GM20000 (cell line): Measurements from ENCODE around the gene TFF3.

Source experiments
- DNase-seq: peaks from one replicate; pipeline ENCODE4 v3.0.0; 2012; ENCODE audit warnings: low spot score
- TF ChIP-seq, protein P1 (sequence below): IDR thresholded peaks from 2 replicates; pipeline ENCODE4 v1.5.1; 2012; ENCODE audit warnings: mild to moderate bottlenecking, control low read depth; ENCODE audit errors: extremely low read depth, missing control alignments

TFF3 gene

DNA sequence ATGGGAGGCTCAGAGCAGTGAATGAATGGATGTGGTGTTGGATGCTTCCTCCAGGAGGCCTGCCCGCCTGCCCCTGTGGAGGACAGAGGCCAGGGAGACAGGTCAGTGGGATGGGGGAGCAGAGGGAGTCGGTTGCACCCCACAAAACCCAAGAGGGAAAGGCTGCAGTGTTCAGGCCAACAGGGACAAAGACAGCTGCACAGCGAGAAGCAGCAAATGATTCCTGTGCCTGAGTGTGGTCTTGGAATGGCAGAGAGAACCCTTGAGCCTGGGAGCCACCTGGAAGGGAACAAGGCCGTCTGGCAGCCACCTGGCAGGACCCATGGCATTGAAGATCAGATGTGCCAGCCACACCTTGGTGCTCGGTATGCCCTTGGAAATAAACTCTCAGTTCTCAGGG is 8.1 kb downstream of the TFF3 start:
- TF ChIP-seq, protein P1, sequence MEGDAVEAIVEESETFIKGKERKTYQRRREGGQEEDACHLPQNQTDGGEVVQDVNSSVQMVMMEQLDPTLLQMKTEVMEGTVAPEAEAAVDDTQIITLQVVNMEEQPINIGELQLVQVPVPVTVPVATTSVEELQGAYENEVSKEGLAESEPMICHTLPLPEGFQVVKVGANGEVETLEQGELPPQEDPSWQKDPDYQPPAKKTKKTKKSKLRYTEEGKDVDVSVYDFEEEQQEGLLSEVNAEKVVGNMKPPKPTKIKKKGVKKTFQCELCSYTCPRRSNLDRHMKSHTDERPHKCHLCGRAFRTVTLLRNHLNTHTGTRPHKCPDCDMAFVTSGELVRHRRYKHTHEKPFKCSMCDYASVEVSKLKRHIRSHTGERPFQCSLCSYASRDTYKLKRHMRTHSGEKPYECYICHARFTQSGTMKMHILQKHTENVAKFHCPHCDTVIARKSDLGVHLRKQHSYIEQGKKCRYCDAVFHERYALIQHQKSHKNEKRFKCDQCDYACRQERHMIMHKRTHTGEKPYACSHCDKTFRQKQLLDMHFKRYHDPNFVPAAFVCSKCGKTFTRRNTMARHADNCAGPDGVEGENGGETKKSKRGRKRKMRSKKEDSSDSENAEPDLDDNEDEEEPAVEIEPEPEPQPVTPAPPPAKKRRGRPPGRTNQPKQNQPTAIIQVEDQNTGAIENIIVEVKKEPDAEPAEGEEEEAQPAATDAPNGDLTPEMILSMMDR: no peak
- DNase-seq: no peak

- DNase-seq: no peak
- TF ChIP-seq, protein P1: no peak
Measured at GRCh38 chr21:42306366-42307035, 8.7 kb downstream of the TFF3 start.

DNA sequence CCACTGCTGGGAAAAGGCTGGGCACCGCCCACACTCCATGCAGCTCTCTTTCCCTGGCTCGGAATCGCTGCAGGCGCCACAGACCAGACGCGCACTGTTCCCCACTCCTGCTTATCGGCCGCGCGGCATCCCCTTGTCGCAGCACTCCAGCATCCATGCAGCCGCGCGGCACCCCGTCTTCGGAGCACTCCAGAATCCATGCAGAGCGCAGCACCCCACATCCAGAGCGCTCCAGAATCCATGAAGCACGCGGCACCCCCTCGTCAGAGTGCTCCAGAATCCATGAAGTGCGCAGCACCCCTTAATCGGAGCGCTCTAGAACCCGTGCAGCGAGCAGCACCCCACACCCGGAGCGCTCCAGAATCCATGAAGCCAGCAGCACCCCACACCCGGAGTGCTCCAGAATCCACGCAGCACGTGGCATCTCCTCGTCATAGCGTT is 9.5 kb downstream of the TFF3 start:
- no peak for DNase-seq
- TF ChIP-seq, protein P1: no peak

DNA sequence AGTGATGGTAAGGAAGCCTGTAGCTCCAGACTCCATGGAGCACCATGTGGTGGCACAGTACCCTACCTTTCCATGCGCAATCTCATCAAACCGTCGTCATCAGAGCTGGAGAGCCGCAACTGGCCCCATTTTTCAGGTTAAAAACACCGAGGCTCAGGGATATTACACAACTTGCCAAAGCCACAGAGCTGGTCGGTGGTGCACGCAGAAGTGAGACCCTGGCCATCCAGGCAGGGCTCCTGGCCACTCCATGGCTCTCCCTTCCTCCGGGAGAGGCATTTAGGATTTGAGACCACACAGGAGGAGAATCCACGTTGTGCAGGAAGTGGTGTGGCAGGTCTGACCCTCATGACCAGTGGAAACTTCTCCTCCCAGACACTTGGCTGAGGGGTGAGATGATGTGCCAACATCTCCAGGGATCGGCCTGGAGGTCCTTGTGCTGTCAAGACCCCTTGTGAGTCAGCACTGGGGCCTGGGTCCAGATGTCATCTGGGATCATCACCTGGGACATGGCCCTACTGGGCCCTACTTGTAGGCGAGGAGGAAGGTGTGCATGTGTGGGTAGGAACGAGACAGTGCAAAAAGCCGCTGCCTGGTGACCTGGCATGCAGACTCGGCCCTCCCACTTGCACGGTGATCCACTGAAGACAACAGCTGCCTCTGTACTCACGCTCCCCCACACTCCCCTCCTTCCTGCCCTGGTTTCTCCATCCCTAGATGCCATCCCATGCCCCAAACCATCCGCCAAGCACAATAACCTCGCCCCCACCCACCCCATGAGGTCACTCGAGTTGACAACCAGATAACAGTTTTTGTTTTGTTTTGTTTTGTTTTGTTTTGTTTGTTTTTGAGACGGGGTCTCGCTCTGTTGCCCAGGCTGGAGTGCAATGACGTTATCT is 10.4 kb downstream of the TFF3 start:
- TF ChIP-seq, protein P1: no peak
- no peak for DNase-seq

GRCh38 chr21:42303443-42303842 is 11.8 kb downstream of the TFF3 start:
- TF ChIP-seq, protein P1: no peak
- DNase-seq: no peak

DNA sequence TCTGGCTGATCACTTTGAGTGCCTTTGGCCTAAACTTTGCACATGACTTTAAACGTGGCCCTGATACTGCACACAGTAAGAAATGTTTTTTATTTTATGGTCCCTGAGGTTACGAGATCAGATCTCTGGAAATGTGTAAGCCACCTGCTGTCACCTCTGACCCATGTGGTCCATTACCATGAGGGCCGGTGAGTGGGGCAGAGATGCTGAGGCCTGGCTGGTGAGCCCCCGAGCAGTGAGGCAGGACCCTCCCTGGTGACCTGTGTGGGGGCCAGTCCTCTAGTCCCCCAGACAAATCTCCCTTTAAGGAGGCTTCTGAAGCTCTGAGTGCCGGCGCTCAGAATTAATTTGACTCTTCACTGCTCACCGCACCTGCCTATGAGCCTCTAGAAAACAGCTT is 12.4 kb downstream of the TFF3 start:
- TF ChIP-seq, protein P1: no peak
- DNase-seq: no peak

DNA sequence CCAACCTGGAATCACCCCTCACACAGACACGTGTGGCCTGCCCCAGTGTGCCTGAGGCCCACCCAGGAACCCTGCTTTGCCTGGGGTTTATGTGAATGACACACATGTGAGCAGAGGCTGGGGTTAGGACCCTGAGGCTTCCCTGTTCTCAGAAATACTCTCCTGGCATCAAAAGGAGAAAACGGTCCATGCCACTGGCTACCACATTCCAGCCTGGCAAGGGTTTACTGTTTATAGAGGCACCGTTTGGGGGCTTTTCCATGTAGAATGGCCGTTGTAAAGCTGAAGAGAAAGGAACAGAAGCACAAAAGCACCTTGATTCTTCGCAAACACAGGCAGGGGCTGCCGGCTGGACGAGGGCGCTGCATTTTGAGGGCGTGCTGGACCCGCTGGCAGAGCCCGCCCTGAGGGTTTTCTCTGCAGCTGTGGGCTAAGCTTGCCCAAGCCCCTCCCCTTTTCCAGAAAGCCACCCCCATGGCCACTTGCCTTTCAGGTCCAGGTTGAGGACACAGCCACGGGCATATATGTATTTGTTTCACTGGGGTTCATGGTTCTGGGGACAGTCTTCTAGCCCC is 13.0 kb downstream of the TFF3 start:
- TF ChIP-seq, protein P1: no peak
- DNase-seq: no peak
